IMR-90 (cell line): ENCODE measurements around the gene CYSLTR2. TPM values are rescaled to one million over a fixed set of nuclear protein-coding genes. Genes with fewer than 3 reads are reported as not detected.

Experiments
- ATAC-seq: fragments of 200-7000 bp; cut with Tn5 transposase; 2 replicates; pipeline ENCODE4 v1.9.1; 2020; ENCODE audit warnings: low read depth, mild to moderate bottlenecking, moderate library complexity
- BruUV-seq: library from RNA; stranded (reverse); fragments of 400-500 nt; replicated peaks from 2 replicates; lab custom pipeline; 2021; lab: Mats Ljungman, UMichigan
- CTCF ChIA-PET: fragments of 300-600 bp; formaldehyde crosslinking; extraction: SDS; loops from one replicate; lab custom pipeline; 2021; ENCODE audit warnings: antibody characterized with exemption; lab: Yijun Ruan, JAX
- POLR2A ChIA-PET: fragments of 300-600 bp; sonication (Branson Sonifier 250); formaldehyde crosslinking; loops from one replicate; lab custom pipeline; 2022; ENCODE audit warnings: antibody characterized with exemption; ENCODE audit not compliant: unreplicated experiment; lab: Charles Lee
- DNase-seq: peaks from one replicate; pipeline ENCODE4 v3.0.0; 2013
- H2AFZ ChIP-seq: replicated peaks from 2 replicates; pipeline ENCODE3; 2013; ENCODE audit warnings: low read length, mild to moderate bottlenecking; ENCODE audit not compliant: poor library complexity
- H2AK5ac ChIP-seq: 2 replicates; pipeline ENCODE4 v1.6.1; 2013; ENCODE audit warnings: low read depth, low read length, inconsistent platforms
- H2AK9ac ChIP-seq: replicated peaks from 2 replicates; pipeline ENCODE3; 2013; ENCODE audit warnings: mild to moderate bottlenecking, low read depth, low read length, moderate library complexity; ENCODE audit not compliant: poor library complexity
- H2BK120ac ChIP-seq: 2 replicates; pipeline ENCODE4 v1.6.1; 2013; ENCODE audit warnings: low read depth, low read length, inconsistent platforms
- H2BK15ac ChIP-seq: 3 replicates; pipeline ENCODE4 v1.6.1; 2013; ENCODE audit warnings: low read depth, low read length, inconsistent platforms
- H2BK20ac ChIP-seq: 2 replicates; pipeline ENCODE4 v1.6.1; 2013; ENCODE audit warnings: low read depth, mild to moderate bottlenecking, inconsistent platforms, low read length, moderate library complexity
- H2BK5ac ChIP-seq: 2 replicates; pipeline ENCODE4 v1.6.1; 2013; ENCODE audit warnings: mild to moderate bottlenecking, low read depth, low read length, inconsistent platforms; ENCODE audit not compliant: poor library complexity, severe bottlenecking
- H3K14ac ChIP-seq: replicated peaks from 2 replicates; pipeline ENCODE4 v1.6.1; 2013; ENCODE audit warnings: low read depth, low read length, inconsistent platforms
- H3K18ac ChIP-seq: 2 replicates; pipeline ENCODE4 v1.6.1; 2013; ENCODE audit warnings: low read depth, low read length, control low read depth
- H3K23ac ChIP-seq: 2 replicates; pipeline ENCODE4 v1.6.1; 2013; ENCODE audit warnings: low read depth, low read length, inconsistent platforms
- H3K27ac ChIP-seq: 2 replicates; pipeline ENCODE4 v1.5.1; 2013; ENCODE audit warnings: mild to moderate bottlenecking, control low read depth, low read length; ENCODE audit not compliant: insufficient read depth
- H3K27me3 ChIP-seq: 2 replicates; pipeline ENCODE4 v1.6.1; 2013; ENCODE audit warnings: low read length; ENCODE audit not compliant: control insufficient read depth, insufficient read depth
- H3K36me3 ChIP-seq: 2 replicates; pipeline ENCODE4 v1.6.1; 2013; ENCODE audit warnings: low read length, mixed read lengths; ENCODE audit not compliant: control insufficient read depth, insufficient read depth
- H3K4ac ChIP-seq: 2 replicates; pipeline ENCODE4 v1.6.1; 2013; ENCODE audit warnings: low read depth, low read length, inconsistent platforms
- H3K4me1 ChIP-seq: 2 replicates; pipeline ENCODE4 v1.6.1; 2013; ENCODE audit warnings: low read length, mixed read lengths; ENCODE audit not compliant: control insufficient read depth, insufficient read depth
- H3K4me2 ChIP-seq: 2 replicates; pipeline ENCODE4 v1.6.1; 2013; ENCODE audit warnings: low read depth, mild to moderate bottlenecking, control low read depth, low read length, moderate library complexity
- H3K4me3 ChIP-seq: 2 replicates; pipeline ENCODE4 v1.5.1; 2013; ENCODE audit warnings: low read depth, mild to moderate bottlenecking, control low read depth, low read length, moderate library complexity; ENCODE audit not compliant: insufficient read depth
- H3K56ac ChIP-seq: 2 replicates; pipeline ENCODE4 v1.6.1; 2013; ENCODE audit warnings: low read length, inconsistent platforms; ENCODE audit not compliant: insufficient read depth; ENCODE audit errors: extremely low read depth
- H3K79me1 ChIP-seq, 2 experiments: 2 replicates each; pipeline ENCODE4 v1.6.1; 2013; ENCODE audit warnings: low read length in 2 of 2, inconsistent platforms in 1 of 2, low read depth in 1 of 2
- H3K9ac ChIP-seq: 2 replicates; pipeline ENCODE4 v1.6.1; 2013; ENCODE audit warnings: low read depth, low read length, control low read depth
- H3K9me1 ChIP-seq: 2 replicates; pipeline ENCODE4 v1.6.1; 2013; ENCODE audit warnings: low read length, inconsistent platforms; ENCODE audit not compliant: insufficient read depth
- H3K9me3 ChIP-seq: 2 replicates; pipeline ENCODE4 v1.6.1; 2013; ENCODE audit warnings: low read length; ENCODE audit not compliant: control insufficient read depth, insufficient read depth
- H4K20me1 ChIP-seq: 2 replicates; pipeline ENCODE4 v1.6.1; 2013; ENCODE audit warnings: low read length, inconsistent platforms; ENCODE audit not compliant: insufficient read depth
- H4K5ac ChIP-seq: 2 replicates; pipeline ENCODE4 v1.6.1; 2013; ENCODE audit warnings: mild to moderate bottlenecking, low read depth, low read length, control low read depth
- H4K8ac ChIP-seq, 2 experiments: 2 replicates each; pipeline ENCODE4 v1.6.1; 2013; ENCODE audit warnings: low read depth in 2 of 2, low read length in 2 of 2, control low read depth in 1 of 2, inconsistent platforms in 1 of 2
- H4K91ac ChIP-seq: 2 replicates; pipeline ENCODE4 v1.6.1; 2013; ENCODE audit warnings: low read depth, low read length, inconsistent platforms; ENCODE audit not compliant: insufficient read depth
- CHD1 ChIP-seq: IDR thresholded peaks from 2 replicates; pipeline ENCODE4 v1.6.1; 2012; ENCODE audit warnings: low read depth, low read length, improper control_type of control experiment
- ELK1 ChIP-seq: fragments of 150-350 bp; IDR thresholded peaks from 2 replicates; pipeline ENCODE4 v1.6.1; 2016; ENCODE audit warnings: low read depth, mild to moderate bottlenecking, low read length, moderate library complexity, borderline replicate concordance
- FOS ChIP-seq: fragments of 150-350 bp; IDR thresholded peaks from 2 replicates; pipeline ENCODE4 v1.6.1; 2016; ENCODE audit warnings: low read depth, low read length
- MAFK ChIP-seq: IDR thresholded peaks from 2 replicates; pipeline ENCODE4 v1.6.1; 2012; ENCODE audit warnings: low read depth, low read length, improper control_type of control experiment
- RAD21 ChIP-seq: IDR thresholded peaks from 2 replicates; pipeline ENCODE4 v1.6.1; 2012; ENCODE audit warnings: low read length, improper control_type of control experiment
- RCOR1 ChIP-seq: IDR thresholded peaks from 2 replicates; pipeline ENCODE4 v1.6.1; 2012; ENCODE audit warnings: mild to moderate bottlenecking, low read length, improper control_type of control experiment; ENCODE audit not compliant: insufficient replicate concordance
- USF2 ChIP-seq: fragments of 150-350 bp; IDR thresholded peaks from 2 replicates; pipeline ENCODE4 v1.6.1; 2017; ENCODE audit warnings: mild to moderate bottlenecking, antibody characterized with exemption, low read length, low read depth
- WGBS, 2 experiments: methylation state at CpG; one replicate each; pipeline versions ENCODE4 v1.1.5 to v1.1.7; 2013; ENCODE audit warnings: missing lambda C conversion rate in 2 of 2; ENCODE audit not compliant: insufficient read length in 1 of 2; ENCODE audit errors: extremely low coverage in 2 of 2; 5-methylcytosine and 5-hydroxymethylcytosine counted together
- dilution Hi-C: fragments of 300-500 bp; cut with HindIII; formaldehyde crosslinking; loops from one replicate; pipeline ENCODE4 v1.14.3; 2018; ENCODE audit warnings: low sequenced_read_pairs; ENCODE audit not compliant: unreplicated experiment
- in situ Hi-C: fragments of 300-500 bp; cut with MboI; formaldehyde crosslinking; loops from 3 replicates; pipeline ENCODE4 v1.14.3; 2019; ENCODE audit warnings: low sequenced_read_pairs, inconsistent platforms, mixed read lengths
- intact Hi-C: fragments of 100-400 bp; cut with micrococcal nuclease; formaldehyde crosslinking; loops from 2 replicates; pipeline ENCODE4 v1.10.0; 2022
- polyA plus RNA-seq, 3 experiments: library from polyadenylated mRNA; depleted of rRNA; stranded (reverse); fragments of >200 nt; gene quantifications; 2 replicates each; pipeline ENCODE4 v1.2.3, GENCODE V29; 2012; ENCODE audit warnings: low replicate concordance in 1 of 3
- total RNA-seq: library from RNA; depleted of rRNA; stranded (reverse); fragments of >200 nt; gene quantifications from 2 replicates; pipeline ENCODE4 v1.2.3, GENCODE V29; 2012

CYSLTR2 gene
- total and polyA plus RNA-seq, 2 of the 4 experiments (the other 2 are of a cell fraction), result not detected

GRCh38 chr13:48660361-48661076 is 6.8 kb downstream of the CYSLTR2 start:
- Histone ChIP-seq H2AFZ (no peak overlapping the region), H3K4me3 (no peak overlapping the region), H3K27ac (no peak overlapping the region)

More at GRCh38 chr13:48660361-48661076, 6.8 kb downstream of the CYSLTR2 start:
- Histone ChIP-seq H3K79me1 (no peaks in the 10 kb centered on the region), H3K27me3 (peaks cover 12% of the 10 kb centered on the region), H3K36me3 (no peaks in the 10 kb centered on the region), H3K4me2 (no peak overlapping the region), H4K8ac (no peak overlapping the region), H3K4me1 (no peaks in the 10 kb centered on the region), H2BK20ac (no peak overlapping the region), H3K9me1 (no peaks in the 10 kb centered on the region), H2AK9ac (no peak overlapping the region), H2BK5ac (no peak overlapping the region), H3K9ac (no peak overlapping the region), H3K18ac (no peak overlapping the region), H3K9me3 (no peaks in the 10 kb centered on the region), H3K4ac (no peak overlapping the region), H4K5ac (no peak overlapping the region), H4K20me1 (no peaks in the 10 kb centered on the region), H2BK15ac (no peak overlapping the region), H3K14ac (no peak overlapping the region), H4K91ac (no peak overlapping the region), H2AK5ac (no peak overlapping the region), H2BK120ac (no peak overlapping the region), H3K23ac (no peak overlapping the region), H3K56ac (no peak overlapping the region)
- intact Hi-C loops, result no loop called here
- BruUV-seq, result no TSS peak
- POLR2A ChIA-PET, result no interaction called here
- ATAC-seq (no peak), DNase-seq (no peak)
- dilution Hi-C loops, result no loop called here
- in situ Hi-C loops, result no loop called here
- CTCF ChIA-PET, result interaction anchor here (1.0 kb wide), 1 partner anchor 11 kb away, joined by 4 read pairs; no protein-coding TSS in a partner anchor
- TF ChIP-seq CHD1 (no peak), USF2 (no peak), ELK1 (no peak), FOS (no peak), RCOR1 (no peak), MAFK (no peak), RAD21 (no peak)
- 0% methylated on average over 1 of the region's 4 CpGs; no CpG with 5 or more reads in 1 of the 2 experiments for WGBS, 2 experiments
